GM23338 (cell line): ENCODE measurements around the gene INPP4B. TPM values are rescaled to one million over a fixed set of nuclear protein-coding genes. Genes with fewer than 3 reads are reported as not detected.

ENCODE experiments used
- ATAC-seq: fragments of 200-7000 bp; cut with Tn5 transposase; 3 replicates; pipeline ENCODE4 v1.9.1; 2020
- DNase-seq: peaks from one replicate; pipeline ENCODE4 v3.0.0-alpha.2; 2015; ENCODE audit warnings: low spot score
- H2AFZ ChIP-seq: fragments of 200-600 bp; sonication (generic); 2 replicates; pipeline ENCODE4 v1.8.0; 2016; ENCODE audit warnings: antibody characterized with exemption, mild to moderate bottlenecking, moderate library complexity
- H3F3A ChIP-seq: fragments of 200-600 bp; sonication (generic); replicated peaks from 2 replicates; pipeline ENCODE4 v1.8.0; 2017; ENCODE audit warnings: antibody characterized with exemption, mixed run types, low read depth
- H3K27ac ChIP-seq: fragments of 200-600 bp; sonication (generic); 2 replicates; pipeline ENCODE4 v1.6.1; 2016; ENCODE audit warnings: low read depth
- H3K27me3 ChIP-seq: fragments of 200-600 bp; sonication (generic); 2 replicates; pipeline ENCODE4 v1.8.0; 2016; ENCODE audit warnings: mild to moderate bottlenecking, mixed run types, moderate library complexity; ENCODE audit not compliant: insufficient read depth
- H3K36me3 ChIP-seq: fragments of 200-600 bp; sonication (generic); 2 replicates; pipeline ENCODE4 v1.8.0; 2016; ENCODE audit warnings: mild to moderate bottlenecking; ENCODE audit not compliant: insufficient read depth
- H3K4me1 ChIP-seq: fragments of 200-600 bp; sonication (generic); 2 replicates; pipeline ENCODE4 v1.8.0; 2016; ENCODE audit warnings: mild to moderate bottlenecking, moderate library complexity; ENCODE audit not compliant: insufficient read depth
- H3K4me2 ChIP-seq: fragments of 200-600 bp; sonication (generic); 2 replicates; pipeline ENCODE4 v1.7.1; 2017; ENCODE audit warnings: mixed run types
- H3K4me3 ChIP-seq: fragments of 200-600 bp; sonication (generic); 2 replicates; pipeline ENCODE4 v1.6.1; 2016; ENCODE audit warnings: mixed run types
- H3K79me2 ChIP-seq: fragments of 200-600 bp; sonication (generic); replicated peaks from 2 replicates; pipeline ENCODE4 v1.8.0; 2017; ENCODE audit warnings: mild to moderate bottlenecking; ENCODE audit not compliant: insufficient read depth
- H3K9me2 ChIP-seq: fragments of 200-600 bp; sonication (generic); 2 replicates; pipeline ENCODE4 v1.8.0; 2017; ENCODE audit not compliant: insufficient read depth
- H4K20me1 ChIP-seq: fragments of 200-600 bp; sonication (generic); replicated peaks from 2 replicates; pipeline ENCODE4 v1.8.0; 2017; ENCODE audit warnings: mild to moderate bottlenecking; ENCODE audit not compliant: insufficient read depth
- H3K27ac Mint-ChIP-seq: 2 replicates; pipeline ENCODE4 v1.8.0; 2020; ENCODE audit warnings: inconsistent platforms, mild to moderate bottlenecking, moderate library complexity, mixed read lengths
- H3K27me3 Mint-ChIP-seq: 3 replicates; pipeline ENCODE4 v1.8.0; 2022; ENCODE audit warnings: low read depth, mild to moderate bottlenecking, moderate library complexity, mixed read lengths, inconsistent platforms; ENCODE audit not compliant: insufficient read depth, poor library complexity
- H3K36me3 Mint-ChIP-seq: 3 replicates; pipeline ENCODE4 v1.8.0; 2021; ENCODE audit warnings: low read depth, mild to moderate bottlenecking, inconsistent platforms, moderate library complexity, mixed read lengths
- H3K4me1 Mint-ChIP-seq: 3 replicates; pipeline ENCODE4 v1.8.0; 2020; ENCODE audit warnings: mild to moderate bottlenecking, inconsistent platforms, mixed read lengths
- H3K4me3 Mint-ChIP-seq: 3 replicates; pipeline ENCODE4 v1.8.0; 2021; ENCODE audit warnings: moderate library complexity, mild to moderate bottlenecking, inconsistent platforms, mixed read lengths
- H3K9me3 Mint-ChIP-seq: 3 replicates; pipeline ENCODE4 v1.8.0; 2020; ENCODE audit warnings: moderate library complexity, mild to moderate bottlenecking, inconsistent platforms, mixed read lengths
- EZH2 ChIP-seq: fragments of 200-600 bp; sonication (generic); IDR thresholded peaks from one replicate; pipeline ENCODE4 v1.8.0; 2017; ENCODE audit warnings: antibody characterized with exemption, mild to moderate bottlenecking, low read depth; ENCODE audit not compliant: unreplicated experiment
- EZH2phosphoT487 ChIP-seq: fragments of 200-600 bp; sonication (generic); IDR thresholded peaks from one replicate; pipeline ENCODE4 v1.8.1; 2018; ENCODE audit warnings: antibody characterized with exemption; ENCODE audit not compliant: unreplicated experiment
- JUNB ChIP-seq: IDR thresholded peaks from one replicate; pipeline ENCODE4 v1.6.1; 2016; ENCODE audit warnings: antibody characterized with exemption; ENCODE audit not compliant: unreplicated experiment
- NANOG ChIP-seq: IDR thresholded peaks from 2 replicates; pipeline ENCODE4 v1.6.1; 2016; ENCODE audit warnings: antibody characterized with exemption, borderline replicate concordance
- REST ChIP-seq: IDR thresholded peaks from one replicate; pipeline ENCODE4 v1.6.1; 2018; ENCODE audit warnings: antibody characterized with exemption; ENCODE audit not compliant: unreplicated experiment
- STAT1 ChIP-seq: IDR thresholded peaks from one replicate; pipeline ENCODE4 v1.6.1; 2016; ENCODE audit warnings: antibody characterized with exemption; ENCODE audit not compliant: unreplicated experiment
- ZNF114 ChIP-seq: fragments of 250-450 bp; sonication (Bioruptor Pico); IDR thresholded peaks from 2 replicates; pipeline ENCODE4 v1.5.0; 2020; ENCODE audit warnings: mild to moderate bottlenecking, moderate library complexity
- ZNF331 ChIP-seq: fragments of 250-450 bp; sonication (Bioruptor Pico); IDR thresholded peaks from 2 replicates; pipeline ENCODE4 v1.5.0; 2020; ENCODE audit warnings: low read depth, mild to moderate bottlenecking, moderate library complexity
- ZNF462 ChIP-seq: fragments of 250-450 bp; sonication (Bioruptor Pico); IDR thresholded peaks from 2 replicates; pipeline ENCODE4 v1.5.0; 2020; ENCODE audit warnings: mild to moderate bottlenecking, moderate library complexity
- polyA plus RNA-seq: library from polyadenylated mRNA; unstranded; fragments of >200 nt; fragmentation: Nextera tagmentation; extraction: Ambion mirVana; gene quantifications from 2 replicates; pipeline ENCODE4 v1.2.1, GENCODE V29; 2016
- total RNA-seq: library from RNA; depleted of rRNA; stranded (reverse); fragments of >200 nt; shearing (Covaris generic); gene quantifications from 2 replicates; pipeline ENCODE4 v1.2.3, GENCODE V29; 2014

The INPP4B gene
- total and polyA plus RNA-seq, 2 experiments from 2014 or later, result 0.11 to 0.14 TPM

GRCh38 chr4:142778900-142779299, 67.2 kb downstream of the INPP4B start (continued):
- TF ChIP-seq ZNF462 (CRISPR knock-in tag) (no peak), EZH2phosphoT487 (no peak), EZH2 (no peak), NANOG (no peak), ZNF331 (CRISPR knock-in tag) (no peak), ZNF114 (CRISPR knock-in tag) (no peak)

- H3K9me2 ChIP-seq, result no peaks in the 10 kb centered on the region
- ATAC-seq, result no peak
- no peak overlapping the region for H2AFZ ChIP-seq
- Mint-ChIP-seq H3K27ac (no peak overlapping the region), H3K9me3 (no peaks in the 10 kb centered on the region), H3K36me3 (no peaks in the 10 kb centered on the region), H3K27me3 (no peaks in the 10 kb centered on the region), H3K4me3 (no peak overlapping the region), H3K4me1 (no peaks in the 10 kb centered on the region)
- H3K36me3 ChIP-seq, result no peaks in the 10 kb centered on the region
- DNase-seq, result no peak
- no peaks in the 10 kb centered on the region for H3K4me1 ChIP-seq
- no peaks in the 10 kb centered on the region for H3K27me3 ChIP-seq
- no peak overlapping the region for H3K27ac ChIP-seq
- no peak for TF ChIP-seq JUNB
- TF ChIP-seq STAT1, result no peak
- TF ChIP-seq REST, result no peak
- TF ChIP-seq EZH2, result no peak
- no peaks in the 10 kb centered on the region for H3F3A ChIP-seq
- H3K4me2 ChIP-seq, result no peak overlapping the region
- H3K79me2 ChIP-seq, result no peaks in the 10 kb centered on the region
- H4K20me1 ChIP-seq, result no peaks in the 10 kb centered on the region
- no peak overlapping the region for H3K4me3 ChIP-seq
Observed at GRCh38 chr4:142778430-142778829, 67.7 kb downstream of the INPP4B start.
